ENCODE measurements around the gene MT4.

GRCh38 chr16:56530872-56531271, 34.0 kb upstream of the MT4 start:
- no peak for TF ChIP-seq POLR2A (IDR thresholded peaks at IDR 0.05)
- TF ChIP-seq CTCF (IDR thresholded peaks at IDR 0.05) = no peak

Measured in esophagus squamous epithelium (tissue), 4 donors.